ENCODE results near the gene GRXCR1. TPM values are rescaled to one million over a fixed set of nuclear protein-coding genes. Genes with fewer than 3 reads are reported as not detected.

GRXCR1 gene
- total and polyA plus RNA-seq, 2 of the 4 experiments (the other 2 are of a cell fraction), result not detected

- Histone ChIP-seq H2AK5ac (ENCODE audit: low read depth, low read length) (no peak overlapping the region), H2AFZ (replicated peaks; ENCODE audit: low read length, poor library complexity) (no peak overlapping the region), H3K23ac (ENCODE audit: low read depth, low read length) (no peak overlapping the region), H3K4me2 (ENCODE audit: low read depth, low read length) (no peak overlapping the region), H4K8ac (ENCODE audit: low read depth in 2 of 2, low read length in 2 of 2) (no peak overlapping the region), H4K91ac (ENCODE audit: insufficient read depth, low read depth, low read length) (no peak overlapping the region), H3K14ac (replicated peaks; ENCODE audit: low read depth, low read length) (no peak overlapping the region), H4K20me1 (ENCODE audit: insufficient read depth, low read length) (no peaks in the 10 kb centered on the region), H3K18ac (ENCODE audit: low read depth, low read length) (no peak overlapping the region), H3K4me3 (ENCODE audit: insufficient read depth, low read depth, low read length) (no peak overlapping the region), H4K5ac (ENCODE audit: low read depth, low read length) (no peak overlapping the region), H2BK15ac (ENCODE audit: low read depth, low read length) (no peak overlapping the region), H3K79me1 (ENCODE audit: low read depth in 1 of 2, low read length in 2 of 2) (no peaks in the 10 kb centered on the region), H3K9me1 (ENCODE audit: insufficient read depth, low read length) (no peaks in the 10 kb centered on the region), H2AK9ac (replicated peaks; ENCODE audit: low read depth, low read length, poor library complexity) (no peak overlapping the region), H3K4ac (ENCODE audit: low read depth, low read length) (no peak overlapping the region), H3K4me1 (ENCODE audit: control insufficient read depth, insufficient read depth, low read length) (no peaks in the 10 kb centered on the region), H3K27me3 (ENCODE audit: control insufficient read depth, insufficient read depth, low read length) (no peaks in the 10 kb centered on the region), H2BK120ac (ENCODE audit: low read depth, low read length) (no peak overlapping the region), H2BK20ac (ENCODE audit: low read depth, low read length) (no peak overlapping the region), H3K36me3 (ENCODE audit: control insufficient read depth, insufficient read depth, low read length) (no peaks in the 10 kb centered on the region), H3K9ac (ENCODE audit: low read depth, low read length) (no peak overlapping the region), H3K9me3 (ENCODE audit: control insufficient read depth, insufficient read depth, low read length) (no peaks in the 10 kb centered on the region), H3K56ac (ENCODE audit: extremely low read depth, insufficient read depth, low read length) (no peak overlapping the region), H2BK5ac (ENCODE audit: low read depth, low read length, poor library complexity, severe bottlenecking) (no peak overlapping the region), H3K27ac (ENCODE audit: insufficient read depth, low read length) (no peak overlapping the region)
- no peak for DNase-seq
- no CpG with 5 or more reads among the region's 2 CpGs for WGBS, 2 experiments (ENCODE audit: extremely low coverage in 2 of 2, insufficient read length in 1 of 2)
- no peak for TF ChIP-seq NFE2L2 (IDR thresholded peaks at IDR 0.05; ENCODE audit: low read depth, low read length)
- no peak for TF ChIP-seq SMC3 (IDR thresholded peaks at IDR 0.05; ENCODE audit: low read depth, low read length)
- TF ChIP-seq RCOR1 (IDR thresholded peaks at IDR 0.05; ENCODE audit: insufficient replicate concordance, low read length), result no peak
- TF ChIP-seq MAFK (IDR thresholded peaks at IDR 0.05; ENCODE audit: low read depth, low read length), result no peak
- no peak for TF ChIP-seq CHD1 (IDR thresholded peaks at IDR 0.05; ENCODE audit: low read depth, low read length)
- TF ChIP-seq BHLHE40 (IDR thresholded peaks at IDR 0.05; ENCODE audit: low read depth, low read length), result no peak
- no peak for TF ChIP-seq RAD21 (IDR thresholded peaks at IDR 0.05; ENCODE audit: low read length)
- ChIA-PET CTCF (no interaction called here), POLR2A (ENCODE audit: unreplicated experiment) (no interaction called here)
- BruUV-seq (replicated peaks), result no TSS peak
- no peak for ATAC-seq (ENCODE audit: low read depth)
- in situ Hi-C loops (cut with MboI; ENCODE audit: low sequenced_read_pairs) (no loop called here), intact Hi-C loops (cut with micrococcal nuclease) (no loop called here), dilution Hi-C loops (cut with HindIII; ENCODE audit: low sequenced_read_pairs, unreplicated experiment) (no loop called here)
These were observed 11.3 kb upstream of the GRXCR1 start for GRCh38 chr4:42881253-42881652.

All from IMR-90 (cell line).